ENCODE results near the gene CCNI2.

Gene CCNI2

DNA sequence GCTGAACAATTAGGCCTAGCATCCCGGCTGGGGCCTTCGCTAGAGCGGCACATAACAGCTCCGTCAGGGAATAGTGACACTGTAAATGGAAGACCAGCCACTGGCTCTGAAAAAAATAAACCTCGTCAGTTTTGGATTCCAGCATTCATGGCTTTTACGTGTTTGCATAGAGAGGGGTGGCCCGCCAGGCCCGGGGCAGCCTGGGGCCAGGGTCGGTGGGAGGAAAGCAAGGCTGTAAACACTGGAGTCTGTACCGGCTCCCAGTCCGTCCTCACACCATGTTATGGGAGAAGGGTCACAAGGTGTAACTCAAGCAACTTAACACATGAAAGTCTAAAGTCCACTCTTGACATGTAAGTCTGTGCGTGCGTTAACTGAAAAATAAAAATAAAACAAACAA is 11.2 kb downstream of the CCNI2 start:
- H3K9me3 ChIP-seq (ENCODE audit: control insufficient read depth, low read length), result no peaks in the 10 kb centered on the region
- no peak overlapping the region for H3K4me3 ChIP-seq (ENCODE audit: insufficient read depth, low read depth, low read length, poor library complexity, severe bottlenecking)
- H3K27me3 ChIP-seq (replicated peaks; ENCODE audit: control insufficient read depth, insufficient read depth, low read length, poor library complexity, severe bottlenecking), result no peaks in the 10 kb centered on the region
- no peak for DNase-seq
- no peaks in the 10 kb centered on the region for H3K4me1 ChIP-seq (ENCODE audit: control insufficient read depth, insufficient read depth, low read length, poor library complexity, severe bottlenecking)
- H3K36me3 ChIP-seq (ENCODE audit: control insufficient read depth, insufficient read depth, low read length), result no peaks in the 10 kb centered on the region
- no peak overlapping the region for H3K27ac ChIP-seq (ENCODE audit: insufficient read depth, low read length, poor library complexity, severe bottlenecking)

DNA sequence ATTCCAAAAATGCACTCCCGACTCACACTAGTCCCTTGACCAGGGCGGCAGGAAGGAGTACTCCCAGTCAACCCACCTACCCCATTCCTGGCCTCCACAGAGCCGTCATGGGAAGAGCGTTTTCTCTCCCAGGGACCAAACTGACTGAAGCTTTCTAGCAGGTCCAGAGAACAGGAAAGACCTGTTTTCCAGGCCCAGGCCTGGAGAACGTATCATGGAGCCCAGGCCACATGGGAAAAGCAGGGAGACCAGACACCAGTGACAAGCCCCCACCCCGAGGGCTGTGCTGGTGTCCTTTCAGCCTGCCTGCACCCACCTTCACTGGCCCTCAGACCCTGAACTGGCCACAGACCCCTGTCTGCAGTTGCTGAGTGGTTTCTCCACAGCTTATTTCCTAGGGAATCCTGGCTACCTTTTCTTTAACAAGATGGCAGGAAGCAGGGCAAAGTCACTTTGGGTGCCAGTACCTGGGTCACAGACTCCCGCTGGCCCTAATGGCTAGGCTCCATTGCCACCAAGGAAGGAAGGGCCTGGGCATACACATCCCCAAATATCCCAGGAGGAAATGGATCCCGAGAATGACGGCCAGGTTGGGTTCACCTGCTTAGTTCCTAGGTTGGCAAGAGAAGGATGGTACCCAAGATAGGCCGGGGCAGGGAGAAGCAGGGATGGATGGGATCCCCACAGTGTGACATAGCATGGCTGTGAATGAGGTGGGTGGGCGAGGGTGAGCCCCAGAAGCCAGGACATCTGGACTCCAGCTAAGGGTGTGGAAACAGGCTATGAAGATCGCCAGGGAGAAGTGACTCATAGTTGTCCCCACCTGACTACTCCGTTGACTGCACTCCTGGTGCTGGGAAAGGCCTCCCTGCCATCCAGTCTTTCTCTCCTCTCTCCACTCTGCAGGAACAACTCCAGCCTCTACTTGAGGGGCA is 12.2 kb downstream of the CCNI2 start:
- H3K9me3 ChIP-seq (ENCODE audit: control insufficient read depth, low read length), result no peaks in the 10 kb centered on the region
- no peaks in the 10 kb centered on the region for H3K36me3 ChIP-seq (ENCODE audit: control insufficient read depth, insufficient read depth, low read length)
- H3K27me3 ChIP-seq (replicated peaks; ENCODE audit: control insufficient read depth, insufficient read depth, low read length, poor library complexity, severe bottlenecking), result no peaks in the 10 kb centered on the region
- no peak overlapping the region for H3K4me3 ChIP-seq (ENCODE audit: insufficient read depth, low read depth, low read length, poor library complexity, severe bottlenecking)
- H3K4me1 ChIP-seq (ENCODE audit: control insufficient read depth, insufficient read depth, low read length, poor library complexity, severe bottlenecking), result no peaks in the 10 kb centered on the region
- no peak for DNase-seq
- no peak overlapping the region for H3K27ac ChIP-seq (ENCODE audit: insufficient read depth, low read length, poor library complexity, severe bottlenecking)

DNA sequence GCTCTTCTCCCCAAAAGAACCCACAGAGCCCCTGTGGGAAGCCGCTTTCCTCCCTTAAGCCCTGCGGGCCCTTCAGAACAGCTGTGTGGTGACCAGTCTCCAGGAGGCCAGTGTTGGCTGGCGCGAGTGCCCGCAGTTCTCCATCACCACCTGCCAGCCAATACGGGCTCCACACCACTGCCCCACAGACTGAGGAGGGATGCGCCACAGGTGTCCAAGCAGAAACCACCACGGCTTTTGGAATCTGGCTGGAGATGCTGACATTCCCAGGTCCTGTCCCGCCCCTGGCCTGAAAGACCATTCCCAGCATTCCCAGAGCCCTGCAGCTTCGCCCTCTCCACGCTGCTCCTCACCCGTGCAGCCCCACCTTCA is 12.8 kb downstream of the CCNI2 start:
- H3K27ac ChIP-seq (ENCODE audit: insufficient read depth, low read length, poor library complexity, severe bottlenecking), result no peak overlapping the region
- no peaks in the 10 kb centered on the region for H3K4me1 ChIP-seq (ENCODE audit: control insufficient read depth, insufficient read depth, low read length, poor library complexity, severe bottlenecking)
- H3K9me3 ChIP-seq (ENCODE audit: control insufficient read depth, low read length), result no peaks in the 10 kb centered on the region
- no peaks in the 10 kb centered on the region for H3K27me3 ChIP-seq (replicated peaks; ENCODE audit: control insufficient read depth, insufficient read depth, low read length, poor library complexity, severe bottlenecking)
- DNase-seq, result no peak
- no peaks in the 10 kb centered on the region for H3K36me3 ChIP-seq (ENCODE audit: control insufficient read depth, insufficient read depth, low read length)
- H3K4me3 ChIP-seq (ENCODE audit: insufficient read depth, low read depth, low read length, poor library complexity, severe bottlenecking), result no peak overlapping the region

DNA sequence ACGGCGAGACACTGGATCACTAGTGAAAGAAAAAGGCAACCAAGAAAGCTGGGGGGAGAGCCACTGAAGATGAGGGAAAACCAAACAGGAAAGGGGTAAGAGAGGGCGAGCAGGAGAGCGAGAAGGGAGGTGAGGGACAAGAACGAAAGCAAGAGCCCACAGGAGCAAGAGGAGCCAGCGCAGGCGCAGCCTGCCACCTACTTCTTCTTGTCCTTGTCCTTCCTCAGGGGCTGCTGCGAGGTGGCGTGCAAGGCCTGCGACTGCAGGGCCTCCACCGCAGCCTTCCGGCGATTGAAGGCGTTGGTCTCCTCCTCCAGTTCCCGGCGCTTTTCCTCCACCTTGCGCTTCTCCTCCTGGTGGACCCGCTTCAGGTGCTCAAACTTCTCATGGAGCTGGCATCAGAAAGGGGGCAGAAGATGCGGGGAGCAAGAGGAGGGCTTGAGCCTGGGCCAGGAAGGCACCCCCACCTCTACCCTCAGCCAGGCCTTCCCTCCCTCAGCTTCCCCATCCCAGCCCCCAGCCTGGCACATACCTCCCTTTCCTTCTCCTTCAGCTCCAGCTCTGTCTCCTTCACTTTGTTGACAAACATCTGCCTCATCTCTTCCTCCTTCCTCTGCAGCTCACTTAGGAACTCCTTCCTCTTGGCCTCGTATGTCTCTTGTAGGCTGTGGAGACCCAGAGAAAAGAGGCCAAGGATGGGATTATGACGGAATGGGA is 13.5 kb downstream of the CCNI2 start:
- no peak overlapping the region for H3K4me3 ChIP-seq (ENCODE audit: insufficient read depth, low read depth, low read length, poor library complexity, severe bottlenecking)
- H3K27ac ChIP-seq (ENCODE audit: insufficient read depth, low read length, poor library complexity, severe bottlenecking), result no peak overlapping the region
- no peak for DNase-seq
- H3K4me1 ChIP-seq (ENCODE audit: control insufficient read depth, insufficient read depth, low read length, poor library complexity, severe bottlenecking), result no peaks in the 10 kb centered on the region
- H3K36me3 ChIP-seq (ENCODE audit: control insufficient read depth, insufficient read depth, low read length), result no peaks in the 10 kb centered on the region
- H3K9me3 ChIP-seq (ENCODE audit: control insufficient read depth, low read length), result no peaks in the 10 kb centered on the region
- H3K27me3 ChIP-seq (replicated peaks; ENCODE audit: control insufficient read depth, insufficient read depth, low read length, poor library complexity, severe bottlenecking), result no peaks in the 10 kb centered on the region

DNA sequence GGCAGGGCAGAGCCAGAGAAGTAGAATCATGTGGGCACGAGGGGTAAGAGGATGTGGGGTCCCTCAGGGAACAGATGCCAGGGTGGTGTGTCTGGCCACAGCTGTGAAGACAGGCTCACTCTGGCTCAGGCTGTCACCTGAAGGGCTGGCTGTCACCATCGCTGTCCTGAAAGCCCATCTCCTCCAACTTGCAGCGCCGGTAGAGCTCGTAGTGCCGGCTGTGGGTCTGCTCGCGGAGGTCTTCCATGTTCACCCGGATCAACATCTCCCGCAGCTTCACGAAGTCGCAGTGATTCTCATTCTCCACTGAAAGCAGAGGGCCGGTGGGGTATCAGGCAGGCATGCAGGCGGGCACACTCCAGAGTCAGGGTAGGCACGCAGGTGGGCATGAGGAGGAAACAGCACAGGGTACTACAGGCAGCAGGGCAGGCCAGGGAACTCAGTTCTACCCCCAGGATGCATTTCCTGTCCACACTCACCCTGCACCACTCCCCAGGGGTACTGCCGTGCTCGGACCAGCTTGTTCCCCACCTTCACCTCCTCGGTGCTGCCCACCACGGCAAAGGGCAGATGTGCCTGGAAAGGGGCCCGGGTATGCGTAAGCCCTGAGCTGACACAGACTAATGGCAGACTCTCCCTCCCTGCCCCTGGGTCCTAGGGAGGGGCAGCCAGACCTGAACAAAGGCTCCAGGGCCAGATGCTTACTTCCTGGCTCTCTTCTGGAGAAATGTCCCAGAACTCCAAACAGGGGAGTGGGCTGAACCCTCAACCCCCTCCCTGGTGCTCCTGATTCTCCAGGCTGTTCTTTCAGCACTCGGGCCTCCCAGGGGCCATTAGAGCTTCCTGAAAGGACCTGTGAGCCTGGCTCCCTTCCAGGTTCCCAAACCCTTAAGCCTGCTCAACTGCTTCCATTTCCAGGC is 14.4 kb downstream of the CCNI2 start:
- H3K4me3 ChIP-seq (ENCODE audit: insufficient read depth, low read depth, low read length, poor library complexity, severe bottlenecking), result no peak overlapping the region
- no peaks in the 10 kb centered on the region for H3K36me3 ChIP-seq (ENCODE audit: control insufficient read depth, insufficient read depth, low read length)
- H3K27me3 ChIP-seq (replicated peaks; ENCODE audit: control insufficient read depth, insufficient read depth, low read length, poor library complexity, severe bottlenecking), result no peaks in the 10 kb centered on the region
- H3K27ac ChIP-seq (ENCODE audit: insufficient read depth, low read length, poor library complexity, severe bottlenecking), result no peak overlapping the region
- no peaks in the 10 kb centered on the region for H3K4me1 ChIP-seq (ENCODE audit: control insufficient read depth, insufficient read depth, low read length, poor library complexity, severe bottlenecking)
- no peaks in the 10 kb centered on the region for H3K9me3 ChIP-seq (ENCODE audit: control insufficient read depth, low read length)
- no peak for DNase-seq

DNA sequence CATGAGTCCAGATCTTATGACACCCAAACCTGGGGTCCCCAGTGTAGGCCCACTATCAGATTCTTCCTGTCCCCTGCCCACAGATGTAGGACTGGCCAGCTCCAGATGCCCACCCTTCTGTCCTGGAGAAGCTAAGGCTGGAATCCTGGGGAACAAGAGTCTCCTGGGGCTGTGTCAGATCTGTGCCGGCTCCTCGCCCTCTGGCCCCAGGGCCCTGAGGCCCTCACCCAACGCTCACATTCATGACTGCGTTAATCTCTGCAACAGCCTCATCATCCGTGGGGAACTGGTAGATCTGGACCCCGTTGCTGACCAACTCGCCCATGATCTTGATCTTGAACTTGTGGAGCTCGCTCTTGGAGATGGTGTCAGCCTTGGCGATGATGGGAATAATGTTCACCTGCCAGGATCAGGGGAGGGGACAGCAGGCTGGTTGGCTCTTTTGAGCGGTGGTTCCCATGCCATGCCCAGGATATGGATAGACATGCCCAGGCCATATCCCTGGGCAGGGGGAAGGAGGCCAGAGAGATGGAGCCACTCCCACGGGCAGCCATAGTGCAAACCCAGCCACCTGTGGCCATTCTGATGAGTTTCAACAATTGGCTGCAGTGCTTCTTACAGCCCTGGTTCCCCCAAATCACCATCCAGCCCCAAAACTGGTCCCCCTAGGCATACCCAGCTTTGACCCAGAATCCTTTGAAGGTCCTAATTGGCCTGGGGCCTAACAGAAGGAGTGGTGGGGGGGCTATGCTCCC is 15.2 kb downstream of the CCNI2 start:
- no peaks in the 10 kb centered on the region for H3K4me1 ChIP-seq (ENCODE audit: control insufficient read depth, insufficient read depth, low read length, poor library complexity, severe bottlenecking)
- H3K4me3 ChIP-seq (ENCODE audit: insufficient read depth, low read depth, low read length, poor library complexity, severe bottlenecking), result no peak overlapping the region
- no peak overlapping the region for H3K27ac ChIP-seq (ENCODE audit: insufficient read depth, low read length, poor library complexity, severe bottlenecking)
- no peak for DNase-seq
- no peaks in the 10 kb centered on the region for H3K36me3 ChIP-seq (ENCODE audit: control insufficient read depth, insufficient read depth, low read length)
- H3K9me3 ChIP-seq (ENCODE audit: control insufficient read depth, low read length), result no peaks in the 10 kb centered on the region
- H3K27me3 ChIP-seq (replicated peaks; ENCODE audit: control insufficient read depth, insufficient read depth, low read length, poor library complexity, severe bottlenecking), result no peaks in the 10 kb centered on the region

DNA sequence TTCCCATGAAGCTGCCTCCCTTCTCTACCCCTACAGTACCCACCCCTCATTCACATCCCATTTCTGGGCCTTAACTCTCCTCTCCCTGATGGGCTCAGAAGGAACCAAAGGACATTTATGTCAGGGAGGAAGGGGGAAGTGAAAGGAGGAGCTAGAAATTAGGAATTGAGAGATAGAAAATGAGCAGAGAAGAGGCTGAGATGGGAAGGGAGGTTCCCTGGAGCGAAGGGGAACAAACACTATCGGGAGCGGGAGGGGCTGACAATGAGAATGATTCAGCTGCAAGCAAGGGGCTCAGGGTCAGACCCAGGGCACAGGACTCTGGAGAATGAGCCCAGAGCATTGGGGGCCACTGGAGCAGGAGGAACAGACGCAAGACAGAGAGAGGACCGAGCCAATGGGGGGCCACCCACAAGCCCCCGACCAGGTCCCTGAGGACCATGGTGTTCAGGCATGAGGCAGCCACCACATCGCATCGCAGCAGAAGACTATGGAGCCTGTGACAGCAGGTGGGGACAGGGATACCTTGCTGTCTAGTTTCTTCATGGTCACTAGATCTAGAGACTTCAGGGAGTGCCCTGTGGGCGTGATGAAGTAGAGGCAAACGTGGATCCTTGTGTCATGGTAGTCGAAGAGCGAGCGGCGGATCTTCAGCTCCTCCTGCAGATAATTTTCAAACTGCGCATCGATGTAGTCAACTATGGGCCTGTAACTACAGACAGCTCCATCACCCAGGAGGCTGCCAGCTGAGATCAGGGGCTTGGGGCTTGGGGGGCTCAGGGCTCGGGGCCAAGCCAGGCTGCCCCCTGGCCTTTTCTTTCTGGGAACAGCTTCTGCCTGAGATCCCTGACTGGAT is 16.2 kb downstream of the CCNI2 start:
- no peaks in the 10 kb centered on the region for H3K27me3 ChIP-seq (replicated peaks; ENCODE audit: control insufficient read depth, insufficient read depth, low read length, poor library complexity, severe bottlenecking)
- H3K27ac ChIP-seq (ENCODE audit: insufficient read depth, low read length, poor library complexity, severe bottlenecking), result no peak overlapping the region
- no peak overlapping the region for H3K4me3 ChIP-seq (ENCODE audit: insufficient read depth, low read depth, low read length, poor library complexity, severe bottlenecking)
- no peak for DNase-seq
- H3K9me3 ChIP-seq (ENCODE audit: control insufficient read depth, low read length), result no peaks in the 10 kb centered on the region
- H3K4me1 ChIP-seq (ENCODE audit: control insufficient read depth, insufficient read depth, low read length, poor library complexity, severe bottlenecking), result no peaks in the 10 kb centered on the region
- no peaks in the 10 kb centered on the region for H3K36me3 ChIP-seq (ENCODE audit: control insufficient read depth, insufficient read depth, low read length)

DNA sequence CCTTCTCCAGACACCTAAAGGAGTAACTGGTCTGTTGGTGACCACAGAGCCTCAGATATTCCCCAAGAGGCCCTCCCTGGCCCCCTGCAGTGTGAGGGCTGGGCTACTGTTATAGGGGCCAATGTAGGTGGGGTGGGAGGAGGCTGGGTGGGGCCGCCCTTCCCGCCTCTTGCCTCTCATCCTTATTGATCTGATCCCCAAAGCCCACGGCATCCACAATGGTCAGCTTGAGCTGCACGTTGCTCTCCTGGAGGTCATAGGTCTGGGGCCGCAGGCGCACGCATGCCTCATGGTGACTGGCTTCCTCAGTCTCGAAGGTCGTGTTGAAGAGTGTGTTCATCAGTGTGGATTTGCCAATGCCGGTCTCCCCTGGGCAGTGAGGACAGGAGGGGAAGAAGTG is 16.8 kb downstream of the CCNI2 start:
- Histone ChIP-seq H3K4me3 (ENCODE audit: insufficient read depth, low read depth, low read length, poor library complexity, severe bottlenecking) (no peak overlapping the region), H3K9me3 (ENCODE audit: control insufficient read depth, low read length) (no peaks in the 10 kb centered on the region), H3K27ac (ENCODE audit: insufficient read depth, low read length, poor library complexity, severe bottlenecking) (no peak overlapping the region), H3K4me1 (ENCODE audit: control insufficient read depth, insufficient read depth, low read length, poor library complexity, severe bottlenecking) (no peaks in the 10 kb centered on the region), H3K27me3 (replicated peaks; ENCODE audit: control insufficient read depth, insufficient read depth, low read length, poor library complexity, severe bottlenecking) (no peaks in the 10 kb centered on the region), H3K36me3 (ENCODE audit: control insufficient read depth, insufficient read depth, low read length) (no peaks in the 10 kb centered on the region)
- no peak for DNase-seq
